Breast epithelium (tissue), 4 donors: ENCODE results near the gene NECTIN1. TPM values are rescaled to one million over a fixed set of nuclear protein-coding genes. Genes with fewer than 3 reads are reported as not detected.
A peak's percentile ranks its signal among the peaks of the same experiment; 100 is the strongest.
"Not testable (repeated sequence)": the region's sequence is repeated elsewhere in the genome, so short reads cannot be mapped to it uniquely, and the experiment has no call there.

Source experiments
- DNase-seq, 2 donors: peaks; one replicate each; pipeline ENCODE4 v3.0.0-alpha.2; 2019; ENCODE audit warnings: low spot score in 2 of 2
- H3K27ac ChIP-seq, 2 donors: fragments of 200-600 bp; sonication (generic) in 1 of 2; one replicate each; pipeline ENCODE4 v1.5.1; 2016 to 2019; ENCODE audit warnings: mild to moderate bottlenecking in 1 of 2
- H3K27me3 ChIP-seq, 2 donors: fragments of 200-600 bp; sonication (generic) in 1 of 2; one replicate each; pipeline versions ENCODE4 v1.5.1 to v1.6.0; 2017 to 2019; ENCODE audit warnings: control low read depth in 1 of 2, mild to moderate bottlenecking in 1 of 2
- H3K36me3 ChIP-seq: fragments of 200-600 bp; one replicate; pipeline ENCODE4 v1.5.1; 2019
- H3K4me1 ChIP-seq, 2 donors: fragments of 200-600 bp; sonication (generic); one replicate each; pipeline ENCODE4 v1.5.1; 2016 to 2019; ENCODE audit warnings: control low read depth in 1 of 2
- H3K4me3 ChIP-seq, 3 donors: fragments of 200-600 bp; sonication (generic); 1 replicate in 2 of 3; 2 replicates in 1 of 3; pipeline ENCODE4 v1.5.1; 2016 to 2019; ENCODE audit warnings: mild to moderate bottlenecking in 3 of 3, moderate library complexity in 2 of 3
- H3K9me3 ChIP-seq, 2 donors: fragments of 200-600 bp; sonication (generic) in 1 of 2; one replicate each; pipeline ENCODE4 v1.5.1; 2016 to 2019; ENCODE audit warnings: control low read depth in 1 of 2
- POLR2A ChIP-seq: fragments of 450-650 bp; IDR thresholded peaks from one replicate; pipeline ENCODE4 v1.6.1; 2016; ENCODE audit warnings: antibody characterized with exemption, mild to moderate bottlenecking, moderate library complexity
- POLR2AphosphoS5 ChIP-seq, 3 donors: sonication (generic); formaldehyde crosslinking; IDR thresholded peaks; one replicate each; pipeline ENCODE4 v1.6.1; 2017; ENCODE audit warnings: antibody characterized with exemption in 3 of 3
- intact Hi-C: fragments of 100-400 bp; cut with DNase I; formaldehyde crosslinking; loops from one replicate; pipeline ENCODE4 v1.15.1; 2023; ENCODE audit warnings: low total_unique reads
- total RNA-seq, 3 donors: library from RNA; depleted of rRNA; stranded (reverse); fragments of >200 nt; gene quantifications; one replicate each; pipeline ENCODE4 v1.1.0, GENCODE V29; 2016
- TF ChIP-seq, protein P1 (sequence below), 3 donors: fragments of 450-650 bp; IDR thresholded peaks; one replicate each; pipeline ENCODE4 v1.5.1; 2016 to 2017; ENCODE audit warnings: antibody characterized with exemption in 3 of 3, mild to moderate bottlenecking in 3 of 3, moderate library complexity in 3 of 3

NECTIN1 gene
- total RNA-seq, 3 donors from 2014 or later, result 2.6 to 6.6 (median 4.5) TPM

DNA sequence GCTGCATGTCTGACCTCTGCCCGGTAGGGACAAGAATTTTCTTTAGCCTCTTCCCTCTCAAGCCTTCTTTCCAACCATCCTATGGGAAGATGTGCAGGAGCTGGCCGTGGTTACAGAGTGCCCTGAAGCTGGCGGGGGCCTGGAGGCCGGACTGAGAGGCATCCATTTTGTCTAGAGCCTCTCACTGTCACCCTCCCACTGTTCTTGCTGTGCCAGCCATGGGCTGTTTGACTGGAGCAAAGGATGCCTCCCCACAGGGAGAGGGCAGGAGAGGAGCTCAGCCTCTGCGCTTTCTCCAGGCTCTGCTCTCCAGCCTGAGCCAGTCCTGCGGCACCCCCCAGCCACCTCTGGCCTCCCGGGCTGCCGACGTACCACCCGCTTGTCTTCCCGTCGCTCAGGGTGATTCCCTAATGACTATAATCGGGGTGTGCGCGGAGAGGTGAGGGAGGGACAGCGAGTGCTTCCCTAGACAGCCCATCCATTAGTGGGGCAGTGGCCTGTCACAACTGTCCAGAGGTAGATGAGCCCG lies 123.8 kb downstream of the NECTIN1 start:
- Histone ChIP-seq H3K9me3 (no peaks in the 10 kb centered on the region), H3K4me3 (no peak overlapping the region), H3K27ac (no peak overlapping the region), H3K27me3 (peaks cover 0 to 4% of the 10 kb centered on the region in 2 donors), H3K4me1 (no peaks in the 10 kb centered on the region), H3K36me3 (no peaks in the 10 kb centered on the region)
- intact Hi-C loops, result no loop called here
- no peak for TF ChIP-seq POLR2A
- TF ChIP-seq, protein P1, sequence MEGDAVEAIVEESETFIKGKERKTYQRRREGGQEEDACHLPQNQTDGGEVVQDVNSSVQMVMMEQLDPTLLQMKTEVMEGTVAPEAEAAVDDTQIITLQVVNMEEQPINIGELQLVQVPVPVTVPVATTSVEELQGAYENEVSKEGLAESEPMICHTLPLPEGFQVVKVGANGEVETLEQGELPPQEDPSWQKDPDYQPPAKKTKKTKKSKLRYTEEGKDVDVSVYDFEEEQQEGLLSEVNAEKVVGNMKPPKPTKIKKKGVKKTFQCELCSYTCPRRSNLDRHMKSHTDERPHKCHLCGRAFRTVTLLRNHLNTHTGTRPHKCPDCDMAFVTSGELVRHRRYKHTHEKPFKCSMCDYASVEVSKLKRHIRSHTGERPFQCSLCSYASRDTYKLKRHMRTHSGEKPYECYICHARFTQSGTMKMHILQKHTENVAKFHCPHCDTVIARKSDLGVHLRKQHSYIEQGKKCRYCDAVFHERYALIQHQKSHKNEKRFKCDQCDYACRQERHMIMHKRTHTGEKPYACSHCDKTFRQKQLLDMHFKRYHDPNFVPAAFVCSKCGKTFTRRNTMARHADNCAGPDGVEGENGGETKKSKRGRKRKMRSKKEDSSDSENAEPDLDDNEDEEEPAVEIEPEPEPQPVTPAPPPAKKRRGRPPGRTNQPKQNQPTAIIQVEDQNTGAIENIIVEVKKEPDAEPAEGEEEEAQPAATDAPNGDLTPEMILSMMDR (IDR thresholded peaks at IDR 0.05), result no peak
- TF ChIP-seq POLR2AphosphoS5 (IDR thresholded peaks at IDR 0.05), result no peak
- DNase-seq, result no peak

DNA sequence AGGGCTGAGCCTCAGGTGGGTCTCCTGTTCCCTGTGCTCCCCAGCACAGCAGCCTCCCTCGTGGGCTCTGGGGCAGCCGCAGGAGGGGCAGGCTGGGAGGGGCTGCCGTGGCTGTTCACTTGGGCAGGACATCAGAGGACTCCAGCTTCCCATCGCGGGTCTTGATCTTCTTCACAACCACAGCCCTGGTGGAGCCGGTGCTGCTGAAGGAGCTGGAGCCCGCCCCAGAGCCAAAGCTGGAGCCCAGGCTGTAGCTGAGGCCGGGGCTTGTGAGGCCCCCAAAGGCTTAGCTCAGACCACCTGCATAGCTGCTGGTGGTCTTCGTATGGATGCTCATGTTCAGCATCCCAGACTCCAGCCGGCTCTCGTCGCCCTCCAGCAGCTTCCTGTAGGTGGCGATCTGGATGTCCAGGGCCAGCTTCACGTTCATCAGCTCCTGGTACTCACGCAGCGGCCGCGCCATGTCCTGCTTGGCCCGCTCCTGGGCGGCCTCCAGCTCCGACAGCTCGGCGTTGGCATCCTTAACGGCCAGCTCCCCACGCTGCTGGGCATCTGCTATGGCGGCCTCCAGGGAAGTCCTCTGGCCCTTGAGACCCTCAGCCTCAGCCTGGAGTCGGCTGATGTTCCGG lies 126.1 kb downstream of the NECTIN1 start:
- Histone ChIP-seq H3K27me3 (no peaks in the 10 kb centered on the region), H3K27ac (no peak overlapping the region), H3K9me3 (no peaks in the 10 kb centered on the region), H3K4me1 (no peaks in the 10 kb centered on the region), H3K36me3 (no peaks in the 10 kb centered on the region), H3K4me3 (no peak overlapping the region)
- DNase-seq, result no peak
- TF ChIP-seq, protein P1 (IDR thresholded peaks at IDR 0.05), result no peak
- no peak for TF ChIP-seq POLR2A
- no peak for TF ChIP-seq POLR2AphosphoS5 (IDR thresholded peaks at IDR 0.05)
- intact Hi-C loops, result no loop called here

DNA sequence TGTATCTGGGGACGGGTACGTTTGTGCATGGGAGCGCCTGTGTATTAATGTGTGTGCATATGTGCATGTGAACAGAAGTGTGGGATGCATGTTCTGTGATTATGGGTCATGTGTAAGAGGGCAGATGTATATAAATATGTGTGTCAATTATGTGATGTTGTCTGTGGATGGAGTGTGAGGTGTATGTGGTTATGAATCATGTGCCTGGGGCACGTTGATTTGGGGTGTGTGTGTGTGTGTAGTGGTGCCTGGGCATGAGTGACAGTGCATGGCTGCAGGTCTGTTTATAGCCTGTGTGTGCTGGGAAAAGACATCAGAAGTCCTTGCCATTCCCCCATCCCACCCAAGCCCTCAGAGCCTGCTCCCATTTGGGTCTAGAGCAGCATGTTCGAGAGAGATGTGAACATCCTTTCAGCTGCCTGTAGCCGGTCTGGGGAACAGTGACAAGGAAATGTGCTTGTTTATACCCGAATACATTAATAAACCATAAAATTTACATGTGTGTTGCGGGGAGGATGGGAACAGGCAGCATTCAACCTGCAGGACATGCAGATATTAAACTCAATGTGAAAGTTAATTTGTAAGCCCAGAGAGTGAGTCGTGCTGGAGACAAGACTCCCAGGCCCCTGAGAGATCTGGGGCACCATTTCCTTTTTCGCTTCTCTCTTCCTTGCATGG lies 129.0 kb downstream of the NECTIN1 start:
- Histone ChIP-seq H3K36me3 (no peaks in the 10 kb centered on the region), H3K4me3 (no peak overlapping the region), H3K27me3 (no peaks in the 10 kb centered on the region), H3K9me3 (no peaks in the 10 kb centered on the region), H3K27ac (no peak overlapping the region), H3K4me1 (no peaks in the 10 kb centered on the region)
- no peak for TF ChIP-seq POLR2A
- TF ChIP-seq, protein P1 (IDR thresholded peaks at IDR 0.05), result no peak
- TF ChIP-seq POLR2AphosphoS5 (IDR thresholded peaks at IDR 0.05), result no peak
- intact Hi-C loops, result no loop called here
- no peak for DNase-seq

DNA sequence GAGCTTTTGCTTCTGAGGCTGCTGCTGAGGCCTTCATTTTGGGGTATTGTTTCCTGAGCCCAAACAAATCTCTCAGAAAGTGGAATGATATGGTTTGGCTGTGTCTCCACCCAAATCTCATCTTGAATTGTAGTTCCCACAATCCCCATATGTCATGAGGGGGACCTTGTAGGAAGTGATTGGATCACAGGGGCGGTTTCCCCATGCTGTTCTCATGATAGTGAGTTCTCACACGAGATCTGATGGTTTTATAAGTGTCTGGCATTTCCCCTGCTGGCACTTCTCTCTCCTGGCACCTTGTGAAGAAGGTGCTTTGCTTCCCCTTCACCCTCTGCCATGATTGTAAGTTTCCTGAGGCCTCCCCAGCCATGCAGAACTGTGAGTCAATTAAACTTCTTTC lies 133.1 kb downstream of the NECTIN1 start:
- H3K9me3 ChIP-seq, intact Hi-C loops, H3K4me3 ChIP-seq, H3K27me3 ChIP-seq, H3K4me1 ChIP-seq, DNase-seq, H3K27ac ChIP-seq, H3K36me3 ChIP-seq: not testable (repeated sequence)

DNA sequence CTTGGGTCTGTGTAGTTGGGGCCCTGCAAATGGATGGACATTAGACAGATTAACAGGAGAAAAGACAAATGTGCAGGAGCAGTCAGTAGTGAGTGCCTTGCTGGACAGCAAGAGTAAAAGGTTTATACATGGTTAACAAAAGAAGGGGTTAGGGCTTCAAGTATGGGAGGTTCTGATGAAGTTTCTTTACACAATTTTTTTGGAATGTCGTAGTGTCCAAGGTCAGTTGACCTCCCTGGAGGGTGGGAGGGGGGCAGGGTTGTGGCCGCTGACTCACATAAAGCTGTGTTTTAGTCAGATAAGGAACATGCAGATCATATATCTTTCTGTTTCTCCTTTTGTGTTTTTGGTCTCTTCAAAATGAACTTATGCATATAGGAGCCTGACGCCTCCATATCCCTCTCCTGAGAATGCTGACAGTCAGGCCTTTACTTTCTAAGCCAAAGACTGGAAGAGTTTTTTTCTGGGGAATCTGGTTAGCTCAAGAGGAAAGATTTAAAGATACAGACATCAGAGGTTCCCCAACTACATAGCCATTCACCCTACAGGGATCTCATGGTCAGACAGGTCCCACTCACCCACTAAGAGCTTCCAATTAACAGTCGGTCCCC lies 134.3 kb downstream of the NECTIN1 start:
- Histone ChIP-seq H3K36me3 (no peaks in the 10 kb centered on the region), H3K9me3 (no peaks in the 10 kb centered on the region), H3K4me3 (no peak overlapping the region), H3K27ac (peak overlapping the region in 1 of 2 donors; percentile 38), H3K4me1 (no peaks in the 10 kb centered on the region), H3K27me3 (no peaks in the 10 kb centered on the region)
- intact Hi-C loops, result no loop called here
- no peak for TF ChIP-seq POLR2A
- no peak for TF ChIP-seq POLR2AphosphoS5 (IDR thresholded peaks at IDR 0.05)
- TF ChIP-seq, protein P1 (IDR thresholded peaks at IDR 0.05), result no peak
- DNase-seq, result no peak
